Spleen (tissue), 7 donors: Measurements from ENCODE around the gene RAB43.

Experiments used
- POLR2A ChIP-seq, 3 donors: fragments of 450-650 bp; IDR thresholded peaks; one replicate each; pipeline ENCODE4 v1.5.1; 2017; ENCODE audit warnings: antibody characterized with exemption in 3 of 3, mild to moderate bottlenecking in 1 of 3
- POLR2AphosphoS5 ChIP-seq, 3 donors: sonication (generic); formaldehyde crosslinking; IDR thresholded peaks; one replicate each; pipeline ENCODE4 v1.5.1; 2017; ENCODE audit warnings: antibody characterized with exemption in 3 of 3
- TF ChIP-seq, protein P1 (sequence below), 11 experiments: fragments of 200-600 bp in 7 of 11; fragments of 450-650 bp in 4 of 11; sonication (generic) in 4 of 11; IDR thresholded peaks in 8 of 11; conservative IDR thresholded peaks in 3 of 11; 1 replicate in 7 of 11; 2 replicates in 4 of 11; pipeline versions ENCODE4 v1.4.0 to v1.8.0; 2016 to 2021; ENCODE audit warnings: antibody characterized with exemption in 11 of 11, inconsistent platforms in 4 of 11, mild to moderate bottlenecking in 1 of 11
- donor health status: DM: no; HTN: no; CAD: no; lungs with moderate emphysema.
- donor health status: DM: no; HTN: no; CAD: no.
- donor health status: DM: no; HTN: no; CAD: no.

DNA sequence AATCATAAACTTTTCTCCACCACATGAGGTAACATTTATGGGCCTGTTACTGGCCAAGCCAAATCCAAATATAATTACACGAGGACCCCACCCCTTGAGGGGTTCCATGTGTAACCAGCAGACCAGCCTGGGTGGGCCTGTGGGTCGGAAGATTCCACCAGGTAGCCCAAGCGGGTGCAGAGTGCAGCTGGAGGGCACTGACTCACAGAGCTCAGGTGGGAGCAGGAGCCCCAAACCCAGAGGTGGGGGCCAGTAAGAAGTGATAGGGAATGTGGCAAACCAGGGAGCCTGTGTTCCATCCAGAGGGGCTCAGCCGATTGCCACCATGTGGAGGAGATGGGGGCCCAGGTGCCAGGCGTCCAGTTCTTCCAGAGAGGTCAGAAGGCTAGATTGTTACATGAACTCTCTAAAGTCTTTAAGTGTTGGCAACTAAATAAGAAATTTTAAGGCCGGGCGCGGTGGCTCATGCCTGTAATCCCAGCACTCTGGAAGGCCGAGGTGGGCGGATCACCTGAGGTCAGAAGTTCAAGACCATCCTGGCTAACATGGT, 58.4 kb downstream of the RAB43 start:
- TF ChIP-seq, protein P1, sequence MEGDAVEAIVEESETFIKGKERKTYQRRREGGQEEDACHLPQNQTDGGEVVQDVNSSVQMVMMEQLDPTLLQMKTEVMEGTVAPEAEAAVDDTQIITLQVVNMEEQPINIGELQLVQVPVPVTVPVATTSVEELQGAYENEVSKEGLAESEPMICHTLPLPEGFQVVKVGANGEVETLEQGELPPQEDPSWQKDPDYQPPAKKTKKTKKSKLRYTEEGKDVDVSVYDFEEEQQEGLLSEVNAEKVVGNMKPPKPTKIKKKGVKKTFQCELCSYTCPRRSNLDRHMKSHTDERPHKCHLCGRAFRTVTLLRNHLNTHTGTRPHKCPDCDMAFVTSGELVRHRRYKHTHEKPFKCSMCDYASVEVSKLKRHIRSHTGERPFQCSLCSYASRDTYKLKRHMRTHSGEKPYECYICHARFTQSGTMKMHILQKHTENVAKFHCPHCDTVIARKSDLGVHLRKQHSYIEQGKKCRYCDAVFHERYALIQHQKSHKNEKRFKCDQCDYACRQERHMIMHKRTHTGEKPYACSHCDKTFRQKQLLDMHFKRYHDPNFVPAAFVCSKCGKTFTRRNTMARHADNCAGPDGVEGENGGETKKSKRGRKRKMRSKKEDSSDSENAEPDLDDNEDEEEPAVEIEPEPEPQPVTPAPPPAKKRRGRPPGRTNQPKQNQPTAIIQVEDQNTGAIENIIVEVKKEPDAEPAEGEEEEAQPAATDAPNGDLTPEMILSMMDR (IDR thresholded peaks at IDR 0.05 in 8 of 11, conservative IDR thresholded peaks at IDR 0.05 in 3 of 11): no peak
- TF ChIP-seq POLR2AphosphoS5 (IDR thresholded peaks at IDR 0.05) (no peak), POLR2A (IDR thresholded peaks at IDR 0.05) (no peak)
